Lower leg skin (tissue), 3 donors: ENCODE results near the gene STX8.

Source experiments
- CTCF ChIP-seq, 3 donors: fragments of 450-650 bp; IDR thresholded peaks; one replicate each; pipeline ENCODE4 v1.5.1; 2016; ENCODE audit warnings: antibody characterized with exemption in 3 of 3, mild to moderate bottlenecking in 3 of 3, moderate library complexity in 2 of 3
- POLR2A ChIP-seq, 2 donors: fragments of 450-650 bp; IDR thresholded peaks; one replicate each; pipeline ENCODE4 v1.6.1; 2016 to 2017; ENCODE audit warnings: antibody characterized with exemption in 2 of 2, mild to moderate bottlenecking in 1 of 2, moderate library complexity in 1 of 2

GRCh38 chr17:9382626-9383025 is 193.0 kb downstream of the STX8 start:
- no peak for TF ChIP-seq POLR2A (IDR thresholded peaks at IDR 0.05)
- TF ChIP-seq CTCF (IDR thresholded peaks at IDR 0.05), result no peak
